HG02870 (cell line): ENCODE measurements around the gene TIMM17A.
"Not testable (repeated sequence)": the region's sequence is repeated elsewhere in the genome, so short reads cannot be mapped to it uniquely, and the experiment has no call there.

Source experiments
- ATAC-seq: cut with Tn5 transposase; IDR thresholded peaks from one replicate; pipeline ENCODE4 v1.9.1; 2021; ENCODE audit warnings: mild to moderate bottlenecking, moderate library complexity; ENCODE audit not compliant: unreplicated experiment

The TIMM17A gene

DNA sequence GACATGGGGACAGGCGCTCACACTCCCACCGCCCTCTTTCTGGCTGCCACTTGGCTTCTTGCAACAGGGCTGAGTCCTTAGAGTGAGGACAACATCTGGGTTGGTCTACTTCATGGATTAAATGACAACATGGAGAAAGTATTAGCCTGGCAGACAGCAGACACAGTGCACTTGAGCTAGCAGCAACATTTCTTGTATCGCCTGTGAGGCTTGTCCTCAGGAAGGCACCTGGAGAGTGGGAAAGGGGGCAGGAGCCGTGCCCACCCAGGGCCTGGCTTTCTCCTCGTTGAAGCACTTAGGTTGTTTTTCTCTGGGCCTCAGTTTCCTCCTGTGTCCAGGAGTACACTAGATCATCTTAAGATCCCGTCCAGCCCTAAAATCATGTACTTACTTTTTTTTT lies 58.8 kb downstream of the TIMM17A start:
- no peak for ATAC-seq

DNA sequence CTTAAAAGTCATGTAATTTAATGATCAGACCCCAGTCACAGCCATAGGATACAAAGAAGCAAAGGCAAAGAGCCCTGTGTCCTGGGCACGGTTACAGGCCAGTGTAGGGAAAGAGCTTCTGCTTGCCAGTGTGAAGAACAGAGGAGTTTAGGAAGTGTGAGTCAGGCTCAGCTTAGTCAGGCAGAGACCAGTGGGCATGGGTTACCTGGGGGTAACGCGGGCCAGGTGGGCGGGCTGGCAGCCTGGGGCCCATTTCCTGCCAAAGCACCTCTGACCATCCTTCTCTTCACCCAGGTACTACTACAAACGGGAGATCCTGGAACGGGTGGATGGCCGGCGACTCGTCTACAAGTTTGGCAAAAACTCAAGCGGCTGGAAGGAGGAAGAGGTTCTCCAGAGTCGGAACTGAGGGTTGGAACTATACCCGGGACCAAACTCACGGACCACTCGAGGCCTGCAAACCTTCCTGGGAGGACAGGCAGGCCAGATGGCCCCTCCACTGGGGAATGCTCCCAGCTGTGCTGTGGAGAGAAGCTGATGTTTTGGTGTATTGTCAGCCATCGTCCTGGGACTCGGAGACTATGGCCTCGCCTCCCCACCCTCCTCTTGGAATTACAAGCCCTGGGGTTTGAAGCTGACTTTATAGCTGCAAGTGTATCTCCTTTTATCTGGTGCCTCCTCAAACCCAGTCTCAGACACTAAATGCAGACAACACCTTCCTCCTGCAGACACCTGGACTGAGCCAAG lies 59.8 kb downstream of the TIMM17A start:
- ATAC-seq, result no peak

DNA sequence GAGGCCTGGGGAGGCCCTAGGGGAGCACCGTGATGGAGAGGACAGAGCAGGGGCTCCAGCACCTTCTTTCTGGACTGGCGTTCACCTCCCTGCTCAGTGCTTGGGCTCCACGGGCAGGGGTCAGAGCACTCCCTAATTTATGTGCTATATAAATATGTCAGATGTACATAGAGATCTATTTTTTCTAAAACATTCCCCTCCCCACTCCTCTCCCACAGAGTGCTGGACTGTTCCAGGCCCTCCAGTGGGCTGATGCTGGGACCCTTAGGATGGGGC lies 60.3 kb downstream of the TIMM17A start:
- ATAC-seq, result no peak

DNA sequence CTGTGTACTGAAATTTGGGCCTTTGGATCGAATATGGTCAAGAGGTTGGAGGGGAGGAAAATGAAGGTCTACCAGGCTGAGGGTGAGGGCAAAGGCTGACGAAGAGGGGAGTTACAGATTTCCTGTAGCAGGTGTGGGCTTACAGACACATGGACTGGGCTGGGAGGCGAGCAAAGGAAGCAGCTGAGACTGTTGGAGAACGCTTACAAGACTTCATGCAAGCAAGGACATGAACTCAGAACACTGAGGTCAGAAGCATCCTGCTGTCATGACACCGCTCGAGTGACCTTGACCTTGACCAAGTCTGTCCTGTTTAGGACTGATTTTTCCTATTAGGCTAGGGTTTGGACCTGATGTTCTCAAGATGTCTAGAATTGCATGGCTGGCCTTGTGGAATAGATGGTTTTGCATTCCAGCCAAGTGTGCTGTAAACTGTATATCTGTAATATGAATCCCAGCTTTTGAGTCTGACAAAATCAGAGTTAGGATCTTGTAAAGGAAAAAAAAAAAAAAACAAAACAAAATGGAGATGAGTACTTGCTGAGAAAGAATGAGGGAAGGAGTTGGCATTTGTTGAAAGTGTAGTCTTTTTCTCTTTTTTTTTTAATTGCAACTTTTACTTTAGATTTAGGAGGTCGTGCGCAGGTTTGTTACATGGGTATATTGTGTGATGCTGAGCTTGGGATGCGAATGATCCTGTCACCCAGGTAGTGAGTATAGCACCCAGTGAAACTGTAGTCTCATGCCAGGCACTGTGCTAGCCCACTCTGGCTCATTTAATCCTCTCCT lies 60.9 kb downstream of the TIMM17A start:
- ATAC-seq, result no peak

DNA sequence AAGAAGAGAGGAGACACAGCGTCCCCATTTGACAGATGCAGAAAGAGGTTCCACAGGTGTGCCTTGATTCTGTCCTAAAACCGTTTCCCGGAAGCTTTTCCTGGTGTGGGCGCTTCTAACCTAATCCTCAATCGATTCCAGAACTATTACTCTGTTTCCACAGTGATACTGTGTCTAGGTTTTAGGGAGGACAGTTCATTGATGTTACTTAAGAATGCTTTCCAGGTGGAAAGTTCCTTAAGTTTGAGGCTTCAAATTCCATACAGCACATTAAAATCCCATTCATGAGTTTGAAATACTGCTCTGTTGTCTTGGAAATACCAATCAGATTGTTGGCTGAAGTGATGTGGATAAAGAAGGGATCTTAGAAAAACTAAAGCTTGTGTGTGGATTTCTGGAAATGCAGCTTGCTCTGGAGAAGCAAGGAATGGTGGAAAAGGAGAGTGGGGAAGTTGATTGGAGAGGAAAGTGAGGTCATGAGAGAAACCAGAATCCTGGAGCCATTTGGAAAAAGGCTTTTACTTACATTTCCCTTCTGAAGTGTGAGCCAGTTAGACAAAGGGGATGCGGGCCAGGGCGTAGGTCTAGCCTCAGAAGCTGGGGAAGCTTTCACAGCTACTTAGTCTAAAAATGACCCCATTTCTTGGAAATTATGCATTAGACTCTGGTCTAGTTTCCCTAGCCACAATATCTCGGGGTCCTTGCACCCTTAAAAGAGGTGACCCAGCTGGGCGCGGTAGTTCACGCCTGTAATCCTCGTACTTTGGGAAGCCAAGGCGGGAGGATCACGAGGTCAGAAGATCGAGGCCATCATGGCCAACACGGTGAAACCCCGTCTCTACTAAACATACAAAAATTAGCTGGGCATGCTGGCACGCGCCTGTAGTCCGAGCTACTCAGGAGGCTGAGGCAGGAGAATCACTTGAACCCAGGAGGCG lies 61.8 kb downstream of the TIMM17A start:
- no peak for ATAC-seq

DNA sequence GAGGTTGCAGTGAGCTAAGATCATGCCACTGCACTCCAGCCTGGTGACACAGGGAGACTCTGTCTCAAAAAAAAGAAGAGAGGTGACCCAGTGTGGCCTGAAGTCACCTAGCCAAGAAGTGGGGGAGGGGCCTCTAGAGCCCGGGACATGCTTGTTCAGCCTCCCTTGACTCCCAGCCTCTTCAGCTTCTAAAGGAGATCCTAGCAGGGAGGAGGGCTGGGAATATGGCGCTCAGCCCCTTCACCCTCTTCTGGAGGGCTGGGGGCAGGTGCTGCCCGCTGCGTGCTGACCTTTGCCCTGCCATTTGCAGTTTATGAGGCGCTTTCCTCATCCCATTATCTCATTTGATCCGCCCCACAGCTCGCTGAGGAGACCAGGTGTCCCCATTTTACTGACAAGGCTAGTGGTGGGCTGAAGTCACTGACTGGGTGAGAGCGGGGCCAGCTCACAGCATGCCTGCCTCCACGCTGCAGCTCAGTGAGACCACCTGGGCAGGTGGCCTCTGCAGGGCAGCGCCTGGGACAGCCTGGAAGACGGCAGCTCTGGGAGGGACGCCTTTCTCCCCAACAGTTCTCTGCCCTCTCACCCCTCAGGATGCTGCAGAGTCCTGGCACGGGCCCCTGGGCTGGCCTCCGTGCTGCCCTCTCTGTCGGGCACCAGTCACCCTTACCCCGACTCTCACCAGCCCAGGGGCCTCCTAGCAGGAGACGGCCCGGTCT lies 62.6 kb downstream of the TIMM17A start:
- ATAC-seq, result no peak

DNA sequence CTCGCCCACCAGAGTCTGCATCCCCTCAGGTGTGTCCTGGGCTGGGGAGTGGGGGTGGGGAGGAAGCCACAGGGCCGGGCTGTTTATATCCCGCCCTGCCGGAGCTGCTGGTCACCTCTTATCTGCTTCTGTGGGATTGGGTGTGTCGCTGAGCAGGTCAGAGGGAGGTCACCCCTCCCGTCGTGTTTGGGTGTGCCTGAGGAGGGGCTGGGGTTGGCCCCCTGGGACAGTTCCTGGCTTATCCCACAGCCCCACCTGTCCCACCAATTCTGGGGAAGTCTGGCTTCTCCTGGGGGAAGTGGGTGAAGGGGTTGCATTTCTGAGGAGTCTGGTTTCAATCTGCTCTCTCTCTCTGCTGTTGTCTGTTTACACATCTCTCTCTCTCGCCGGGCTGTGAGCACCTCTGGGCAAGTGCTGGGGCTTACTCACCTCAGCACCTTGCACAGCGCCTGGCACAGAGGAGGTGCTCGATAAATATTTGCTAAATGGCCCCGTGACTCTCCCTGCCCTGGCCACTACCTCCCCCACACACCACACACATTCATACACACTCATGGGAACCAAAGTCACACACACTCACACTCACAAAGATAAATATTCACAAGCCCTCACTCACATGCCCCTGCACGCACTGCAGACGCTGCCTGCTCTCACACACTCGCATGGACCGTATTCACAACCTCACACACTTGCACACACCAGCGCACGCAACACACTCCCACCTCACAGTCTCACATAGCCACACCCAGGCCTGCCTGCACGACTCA lies 63.3 kb downstream of the TIMM17A start:
- no peak for ATAC-seq

DNA sequence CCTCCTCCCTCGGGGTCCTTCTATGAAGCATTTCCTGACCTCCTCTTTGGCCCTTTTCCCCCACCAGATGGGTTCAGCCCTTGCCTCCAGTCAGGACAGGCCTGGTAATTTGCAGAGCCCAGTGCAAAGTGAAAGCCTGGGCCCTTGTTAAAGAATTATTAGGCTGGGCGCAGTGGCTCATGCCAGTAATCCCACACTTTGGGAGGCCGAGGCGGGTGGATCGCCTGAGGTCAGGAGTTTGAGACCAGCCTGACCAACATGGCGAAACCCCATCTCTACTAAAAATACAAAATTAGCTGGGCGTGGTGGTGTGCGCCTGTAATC lies 63.9 kb downstream of the TIMM17A start:
- ATAC-seq, result not testable (repeated sequence)
